GM12878 (cell line): Measurements from ENCODE around the gene IL17RE. TPM values are rescaled to one million over a fixed set of nuclear protein-coding genes. Genes with fewer than 3 reads are reported as not detected.
A peak's percentile ranks its signal among the peaks of the same experiment; 100 is the strongest.

Source experiments
- ATAC-seq: fragments of 200-7000 bp; cut with Tn5 transposase; 3 replicates; pipeline ENCODE4 v1.9.1; 2020; ENCODE audit warnings: mild to moderate bottlenecking, moderate library complexity
- BruUV-seq: library from RNA; stranded (reverse); fragments of 400-500 nt; replicated peaks from 2 replicates; lab custom pipeline; 2021; lab: Mats Ljungman, UMichigan
- CTCF ChIA-PET: fragments of 300-600 bp; sonication (Branson Sonifier 250); formaldehyde crosslinking; extraction: SDS; loops from one replicate; lab custom pipeline; 2021; ENCODE audit warnings: inconsistent platforms; lab: Yijun Ruan, JAX
- POLR2A ChIA-PET: fragments of 350-600 bp; formaldehyde crosslinking; extraction: SDS; loops from one replicate; lab custom pipeline; 2021; ENCODE audit warnings: inconsistent platforms; lab: Charles Lee
- RAD21 ChIA-PET: fragments of 300-600 bp; sonication (Branson Sonifier 250); formaldehyde crosslinking; loops from one replicate; lab custom pipeline; 2023; ENCODE audit warnings: antibody characterized with exemption; ENCODE audit not compliant: unreplicated experiment; lab: Charles Lee
- SMC1A ChIA-PET: fragments of 300-600 bp; sonication (Branson Sonifier 250); formaldehyde crosslinking; loops from one replicate; lab custom pipeline; 2023; ENCODE audit not compliant: unreplicated experiment, uncharacterized antibody; lab: Charles Lee
- DNase-seq: peaks from one replicate; pipeline ENCODE4 v3.0.0-alpha.2; 2011; ENCODE audit warnings: low read depth, low spot score
- FAIRE-seq: peaks from 3 replicates; lab custom pipeline; 2011; peaks lifted over from hg19 to GRCh38; lab: Jason Lieb, UNC
- H2AFZ ChIP-seq: 2 replicates; pipeline ENCODE4 v1.6.0; 2011; ENCODE audit warnings: low read depth, low read length, control low read depth; ENCODE audit not compliant: control insufficient read depth
- H3K27ac ChIP-seq: 2 replicates; pipeline ENCODE4 v1.5.1; 2011; ENCODE audit warnings: control low read depth; ENCODE audit not compliant: control insufficient read depth, insufficient read depth
- H3K27me3 ChIP-seq, 2 experiments: replicated peaks in 1 of 2; 2 replicates each; pipeline versions ENCODE4 v1.6.0 to v1.6.1; 2011; ENCODE audit warnings: low read length in 1 of 2; ENCODE audit not compliant: control insufficient read depth in 2 of 2, insufficient read depth in 2 of 2
- H3K36me3 ChIP-seq, 2 experiments: 2 replicates each; pipeline ENCODE4 v1.5.1; 2011; ENCODE audit warnings: low read length in 1 of 2; ENCODE audit not compliant: control insufficient read depth in 2 of 2, insufficient read depth in 2 of 2
- H3K4me1 ChIP-seq: 2 replicates; pipeline ENCODE4 v1.6.1; 2011; ENCODE audit warnings: mild to moderate bottlenecking, low read length, moderate library complexity, mixed read lengths; ENCODE audit not compliant: control insufficient read depth, insufficient read depth
- H3K4me2 ChIP-seq: 2 replicates; pipeline ENCODE4 v1.6.0; 2011; ENCODE audit warnings: control low read depth; ENCODE audit not compliant: control insufficient read depth, insufficient read depth
- H3K4me3 ChIP-seq: fragments of 200-600 bp; sonication (generic); 2 replicates; pipeline ENCODE4 v1.5.1; 2016
- H3K79me2 ChIP-seq: 2 replicates; pipeline ENCODE4 v1.6.0; 2011; ENCODE audit warnings: low read length; ENCODE audit not compliant: control insufficient read depth, insufficient read depth
- H3K9ac ChIP-seq: 2 replicates; pipeline ENCODE4 v1.8.0; 2011; ENCODE audit warnings: low read length, control low read depth, mixed read lengths; ENCODE audit not compliant: control insufficient read depth, insufficient read depth
- H3K9me3 ChIP-seq: replicated peaks from 3 replicates; pipeline ENCODE4 v1.5.1; 2011; ENCODE audit warnings: mild to moderate bottlenecking, low read length; ENCODE audit not compliant: control insufficient read depth, insufficient read depth
- H4K20me1 ChIP-seq: 2 replicates; pipeline ENCODE4 v1.6.0; 2011; ENCODE audit not compliant: control insufficient read depth, insufficient read depth
- CHD4 ChIP-seq: fragments of 200-600 bp; sonication (generic); IDR thresholded peaks from 2 replicates; pipeline ENCODE4 v1.6.1; 2016; ENCODE audit warnings: mild to moderate bottlenecking
- JUND ChIP-seq: IDR thresholded peaks from 2 replicates; pipeline ENCODE4 v1.6.1; 2012; ENCODE audit warnings: low read depth, mild to moderate bottlenecking, low read length, improper control_type of control experiment, moderate library complexity
- MXI1 ChIP-seq: fragments of 150-350 bp; IDR thresholded peaks from 2 replicates; pipeline ENCODE4 v1.6.1; 2011; ENCODE audit warnings: low read depth, mild to moderate bottlenecking, inconsistent platforms, low read length, improper control_type of control experiment
- RBBP5 ChIP-seq: fragments of 200-600 bp; sonication (generic); conservative IDR thresholded peaks from 2 replicates; pipeline ENCODE4 v1.6.1; 2016
- SMAD1 ChIP-seq: fragments of 450-650 bp; IDR thresholded peaks from 2 replicates; pipeline ENCODE4 v1.6.1; 2018; ENCODE audit warnings: mild to moderate bottlenecking, low read depth; ENCODE audit not compliant: partially characterized antibody
- SP1 ChIP-seq: IDR thresholded peaks from one replicate; pipeline ENCODE4 v1.6.1; 2011; ENCODE audit warnings: low read depth, low read length
- TAF1 ChIP-seq: IDR thresholded peaks from 2 replicates; pipeline ENCODE4 v1.6.1; 2011; ENCODE audit warnings: mild to moderate bottlenecking, low read depth, low read length, borderline replicate concordance
- TCF3 ChIP-seq: IDR thresholded peaks from 2 replicates; pipeline ENCODE4 v1.6.1; 2012; ENCODE audit warnings: low read depth, mild to moderate bottlenecking, low read length, borderline replicate concordance; ENCODE audit not compliant: insufficient read depth
- YY1 ChIP-seq: IDR thresholded peaks from 2 replicates; pipeline ENCODE4 v1.6.1; 2011; ENCODE audit warnings: low read depth, mild to moderate bottlenecking, low read length
- ZNF274 ChIP-seq: IDR thresholded peaks from one replicate; pipeline ENCODE4 v1.8.0; 2011; ENCODE audit not compliant: insufficient read length, insufficient read depth
- ZSCAN29 ChIP-seq: fragments of 450-650 bp; IDR thresholded peaks from 2 replicates; pipeline ENCODE4 v1.6.1; 2017; ENCODE audit warnings: mild to moderate bottlenecking, moderate library complexity
- WGBS: methylation state at CpG from one replicate; pipeline ENCODE4 v1.1.6; 2016; ENCODE audit warnings: low lambda C conversion rate; ENCODE audit not compliant: insufficient replicate concordance, insufficient coverage; ENCODE audit errors: missing lambda C conversion rate; 5-methylcytosine and 5-hydroxymethylcytosine counted together
- in situ Hi-C: fragments of 300-500 bp; cut with MboI; formaldehyde crosslinking; loops from 9 replicates; pipeline ENCODE4 v1.14.3; 2018; ENCODE audit warnings: mixed read lengths
- intact Hi-C: fragments of 100-400 bp; cut with micrococcal nuclease; formaldehyde crosslinking; loops from one replicate; pipeline ENCODE4 v1.14.2; 2022; ENCODE audit not compliant: unreplicated experiment
- polyA plus RNA-seq, 11 experiments: library from polyadenylated mRNA; depleted of rRNA in 4 of 11; unstranded in 6 of 11; stranded (reverse) in 5 of 11; fragments of >200 nt; fragmentation: Nextera tagmentation in 4 of 11; fragmentation: Illumina TruSeq in 1 of 11; extraction: Ambion mirVana in 4 of 11; extraction: Trizol in 1 of 11; gene quantifications; 1 replicate in 1 of 11; 2 replicates in 10 of 11; pipeline versions ENCODE4 v1.2.1 to v1.2.3, GENCODE V29; 2011 to 2016; ENCODE audit warnings: inconsistent platforms in 2 of 11, missing spikeins in 2 of 11, low read depth in 1 of 11
- total RNA-seq, 4 experiments: library from RNA; depleted of rRNA in 3 of 4; stranded (reverse); fragments of >200 nt in 3 of 4; fragmentation: Illumina TruSeq in 1 of 4; extraction: Trizol in 1 of 4; gene quantifications; 2 replicates each; pipeline versions ENCODE4 v1.2.1 to v1.2.3, GENCODE V29; 2013 to 2021
- TF ChIP-seq, protein P1 (sequence below): fragments of 450-650 bp; IDR thresholded peaks from 2 replicates; pipeline ENCODE4 v1.6.1; 2017; ENCODE audit warnings: low read depth, mild to moderate bottlenecking, moderate library complexity
- TF ChIP-seq, protein P2 (sequence below): IDR thresholded peaks from 2 replicates; pipeline ENCODE4 v1.6.1; 2011; ENCODE audit warnings: mild to moderate bottlenecking, low read depth, low read length, moderate library complexity; ENCODE audit not compliant: insufficient replicate concordance
- TF ChIP-seq, protein P3 (sequence below): fragments of 450-650 bp; IDR thresholded peaks from 2 replicates; pipeline ENCODE4 v1.6.1; 2014; ENCODE audit warnings: mild to moderate bottlenecking
- TF ChIP-seq, protein P4 (sequence below): fragments of 450-650 bp; IDR thresholded peaks from 2 replicates; pipeline ENCODE4 v1.6.1; 2017; ENCODE audit warnings: mild to moderate bottlenecking, moderate library complexity

Gene IL17RE
- total and polyA plus RNA-seq, 10 of the 15 experiments (the other 5 are each of a cell fraction or from before 2014, with no cell fraction given) = 0.04 to 0.51 (median 0.12) TPM; not detected in 2

DNA sequence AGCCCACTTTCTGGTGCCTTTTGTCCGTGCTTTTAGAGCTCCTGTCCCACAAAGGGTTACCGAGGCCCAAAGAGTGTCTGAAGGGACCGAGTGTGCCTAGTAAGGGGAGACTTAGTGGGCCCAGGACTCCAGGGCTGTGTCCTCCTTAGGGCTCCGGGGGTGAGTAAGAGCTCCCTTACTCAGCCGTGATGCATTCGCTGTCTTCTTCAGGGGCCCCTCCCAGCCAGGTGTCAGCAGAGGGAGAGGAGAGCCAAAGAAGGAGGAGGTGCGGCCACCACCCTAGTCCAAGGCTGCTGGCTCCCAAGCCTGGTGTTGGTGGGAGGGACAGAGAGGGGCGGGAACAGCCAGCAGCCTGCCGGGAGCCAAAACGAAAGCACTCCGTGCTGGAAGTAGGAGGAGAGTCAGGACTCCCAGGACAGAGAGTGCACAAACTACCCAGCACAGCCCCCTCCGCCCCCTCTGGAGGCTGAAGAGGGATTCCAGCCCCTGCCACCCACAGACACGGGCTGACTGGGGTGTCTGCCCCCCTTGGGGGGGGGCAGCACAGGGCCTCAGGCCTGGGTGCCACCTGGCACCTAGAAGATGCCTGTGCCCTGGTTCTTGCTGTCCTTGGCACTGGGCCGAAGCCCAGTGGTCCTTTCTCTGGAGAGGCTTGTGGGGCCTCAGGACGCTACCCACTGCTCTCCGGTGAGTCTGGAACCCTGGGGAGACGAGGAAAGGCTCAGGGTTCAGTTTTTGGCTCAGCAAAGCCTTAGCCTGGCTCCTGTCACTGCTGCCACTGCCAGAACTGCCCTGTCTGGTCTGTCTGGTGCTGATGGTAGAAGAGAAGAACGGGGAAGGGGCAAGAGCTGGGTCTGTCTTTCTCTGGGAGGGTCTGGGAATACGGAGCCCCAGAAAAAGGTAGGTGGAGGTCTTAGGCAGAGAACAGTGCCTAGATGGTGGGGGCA is 14.4 kb downstream of the IL17RE start, which contains the start of gene IL17RC:
Gene IL17RC (plus strand): TSS at position 365 of the 947 bp plus-strand sequence. CDS start 218 bp downstream, at position 583.
- ATAC-seq = peak; percentile 35
- TF ChIP-seq ZSCAN29 (no peak), TCF3 (no peak), SP1 (no peak), YY1 (no peak), ZNF274 (no peak), JUND (no peak), MXI1 (no peak), RBBP5 (no peak), TAF1 (no peak), SMAD1 (no peak), CHD4 (no peak)
- TF ChIP-seq, protein P1, sequence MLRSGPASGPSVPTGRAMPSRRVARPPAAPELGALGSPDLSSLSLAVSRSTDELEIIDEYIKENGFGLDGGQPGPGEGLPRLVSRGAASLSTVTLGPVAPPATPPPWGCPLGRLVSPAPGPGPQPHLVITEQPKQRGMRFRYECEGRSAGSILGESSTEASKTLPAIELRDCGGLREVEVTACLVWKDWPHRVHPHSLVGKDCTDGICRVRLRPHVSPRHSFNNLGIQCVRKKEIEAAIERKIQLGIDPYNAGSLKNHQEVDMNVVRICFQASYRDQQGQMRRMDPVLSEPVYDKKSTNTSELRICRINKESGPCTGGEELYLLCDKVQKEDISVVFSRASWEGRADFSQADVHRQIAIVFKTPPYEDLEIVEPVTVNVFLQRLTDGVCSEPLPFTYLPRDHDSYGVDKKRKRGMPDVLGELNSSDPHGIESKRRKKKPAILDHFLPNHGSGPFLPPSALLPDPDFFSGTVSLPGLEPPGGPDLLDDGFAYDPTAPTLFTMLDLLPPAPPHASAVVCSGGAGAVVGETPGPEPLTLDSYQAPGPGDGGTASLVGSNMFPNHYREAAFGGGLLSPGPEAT = no peak
- TF ChIP-seq, protein P2, sequence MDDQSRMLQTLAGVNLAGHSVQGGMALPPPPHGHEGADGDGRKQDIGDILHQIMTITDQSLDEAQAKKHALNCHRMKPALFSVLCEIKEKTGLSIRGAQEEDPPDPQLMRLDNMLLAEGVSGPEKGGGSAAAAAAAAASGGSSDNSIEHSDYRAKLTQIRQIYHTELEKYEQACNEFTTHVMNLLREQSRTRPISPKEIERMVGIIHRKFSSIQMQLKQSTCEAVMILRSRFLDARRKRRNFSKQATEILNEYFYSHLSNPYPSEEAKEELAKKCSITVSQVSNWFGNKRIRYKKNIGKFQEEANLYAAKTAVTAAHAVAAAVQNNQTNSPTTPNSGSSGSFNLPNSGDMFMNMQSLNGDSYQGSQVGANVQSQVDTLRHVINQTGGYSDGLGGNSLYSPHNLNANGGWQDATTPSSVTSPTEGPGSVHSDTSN = no peak
- TF ChIP-seq, protein P3, sequence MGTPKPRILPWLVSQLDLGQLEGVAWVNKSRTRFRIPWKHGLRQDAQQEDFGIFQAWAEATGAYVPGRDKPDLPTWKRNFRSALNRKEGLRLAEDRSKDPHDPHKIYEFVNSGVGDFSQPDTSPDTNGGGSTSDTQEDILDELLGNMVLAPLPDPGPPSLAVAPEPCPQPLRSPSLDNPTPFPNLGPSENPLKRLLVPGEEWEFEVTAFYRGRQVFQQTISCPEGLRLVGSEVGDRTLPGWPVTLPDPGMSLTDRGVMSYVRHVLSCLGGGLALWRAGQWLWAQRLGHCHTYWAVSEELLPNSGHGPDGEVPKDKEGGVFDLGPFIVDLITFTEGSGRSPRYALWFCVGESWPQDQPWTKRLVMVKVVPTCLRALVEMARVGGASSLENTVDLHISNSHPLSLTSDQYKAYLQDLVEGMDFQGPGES = no peak
- TF ChIP-seq, protein P4, sequence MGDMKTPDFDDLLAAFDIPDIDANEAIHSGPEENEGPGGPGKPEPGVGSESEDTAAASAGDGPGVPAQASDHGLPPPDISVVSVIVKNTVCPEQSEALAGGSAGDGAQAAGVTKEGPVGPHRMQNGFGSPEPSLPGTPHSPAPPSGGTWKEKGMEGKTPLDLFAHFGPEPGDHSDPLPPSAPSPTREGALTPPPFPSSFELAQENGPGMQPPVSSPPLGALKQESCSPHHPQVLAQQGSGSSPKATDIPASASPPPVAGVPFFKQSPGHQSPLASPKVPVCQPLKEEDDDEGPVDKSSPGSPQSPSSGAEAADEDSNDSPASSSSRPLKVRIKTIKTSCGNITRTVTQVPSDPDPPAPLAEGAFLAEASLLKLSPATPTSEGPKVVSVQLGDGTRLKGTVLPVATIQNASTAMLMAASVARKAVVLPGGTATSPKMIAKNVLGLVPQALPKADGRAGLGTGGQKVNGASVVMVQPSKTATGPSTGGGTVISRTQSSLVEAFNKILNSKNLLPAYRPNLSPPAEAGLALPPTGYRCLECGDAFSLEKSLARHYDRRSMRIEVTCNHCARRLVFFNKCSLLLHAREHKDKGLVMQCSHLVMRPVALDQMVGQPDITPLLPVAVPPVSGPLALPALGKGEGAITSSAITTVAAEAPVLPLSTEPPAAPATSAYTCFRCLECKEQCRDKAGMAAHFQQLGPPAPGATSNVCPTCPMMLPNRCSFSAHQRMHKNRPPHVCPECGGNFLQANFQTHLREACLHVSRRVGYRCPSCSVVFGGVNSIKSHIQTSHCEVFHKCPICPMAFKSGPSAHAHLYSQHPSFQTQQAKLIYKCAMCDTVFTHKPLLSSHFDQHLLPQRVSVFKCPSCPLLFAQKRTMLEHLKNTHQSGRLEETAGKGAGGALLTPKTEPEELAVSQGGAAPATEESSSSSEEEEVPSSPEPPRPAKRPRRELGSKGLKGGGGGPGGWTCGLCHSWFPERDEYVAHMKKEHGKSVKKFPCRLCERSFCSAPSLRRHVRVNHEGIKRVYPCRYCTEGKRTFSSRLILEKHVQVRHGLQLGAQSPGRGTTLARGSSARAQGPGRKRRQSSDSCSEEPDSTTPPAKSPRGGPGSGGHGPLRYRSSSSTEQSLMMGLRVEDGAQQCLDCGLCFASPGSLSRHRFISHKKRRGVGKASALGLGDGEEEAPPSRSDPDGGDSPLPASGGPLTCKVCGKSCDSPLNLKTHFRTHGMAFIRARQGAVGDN = no peak

More for the DNA sequence above, 14.4 kb downstream of the IL17RE start, which contains the start of gene IL17RC:
- Histone ChIP-seq H3K79me2 (no peaks in the 10 kb centered on the region), H4K20me1 (no peaks in the 10 kb centered on the region), H3K9me3 (no peaks in the 10 kb centered on the region), H3K4me3 (peak within 1 kb of the TSS; percentile 54), H3K36me3 (no peaks in the 10 kb centered on the region), H3K9ac (no peak within 1 kb of the TSS; the same call in 1 of the 2 replicates), H2AFZ (peak within 1 kb of the TSS; percentile 81), H3K4me1 (peaks cover 10% of the 10 kb centered on the region), H3K27me3 (peaks cover 0 to 2% of the 10 kb centered on the region in 2 experiments; a peak in 1 of 4 replicates), H3K4me2 (peak within 1 kb of the TSS; percentile 98), H3K27ac (no peak within 1 kb of the TSS)
- ChIA-PET CTCF (interaction anchor here (1.0 to 4.4 kb wide), 2 partner anchors 16 to 28 kb away, joined by 3 to 31 read pairs; partner anchors contain the start of gene CRELD1), RAD21 (no interaction called here), SMC1A (no interaction called here), POLR2A (interaction anchor here (1.1 kb wide), 1 partner anchor 19 kb away, joined by 3 read pairs; no protein-coding TSS in a partner anchor)
- intact Hi-C loops (no loop called here), in situ Hi-C loops (no loop called here)
- BruUV-seq = no TSS peak
- WGBS = 23% methylated on average over 19 of the region's 19 CpGs
- DNase-seq (no peak), FAIRE-seq (no peak)
